IMR-90 (cell line): Measurements from ENCODE around the gene GPR84. TPM values are rescaled to one million over a fixed set of nuclear protein-coding genes. Genes with fewer than 3 reads are reported as not detected.

Experiments
- ATAC-seq: fragments of 200-7000 bp; cut with Tn5 transposase; 2 replicates; pipeline ENCODE4 v1.9.1; 2020; ENCODE audit warnings: low read depth, mild to moderate bottlenecking, moderate library complexity
- BruUV-seq: library from RNA; stranded (reverse); fragments of 400-500 nt; replicated peaks from 2 replicates; lab custom pipeline; 2021; lab: Mats Ljungman, UMichigan
- CTCF ChIA-PET: fragments of 300-600 bp; formaldehyde crosslinking; extraction: SDS; loops from one replicate; lab custom pipeline; 2021; ENCODE audit warnings: antibody characterized with exemption; lab: Yijun Ruan, JAX
- POLR2A ChIA-PET: fragments of 300-600 bp; sonication (Branson Sonifier 250); formaldehyde crosslinking; loops from one replicate; lab custom pipeline; 2022; ENCODE audit warnings: antibody characterized with exemption; ENCODE audit not compliant: unreplicated experiment; lab: Charles Lee
- DNase-seq: peaks from one replicate; pipeline ENCODE4 v3.0.0; 2013
- H2AFZ ChIP-seq: replicated peaks from 2 replicates; pipeline ENCODE3; 2013; ENCODE audit warnings: low read length, mild to moderate bottlenecking; ENCODE audit not compliant: poor library complexity
- H2AK5ac ChIP-seq: 2 replicates; pipeline ENCODE4 v1.6.1; 2013; ENCODE audit warnings: low read depth, low read length, inconsistent platforms
- H2AK9ac ChIP-seq: replicated peaks from 2 replicates; pipeline ENCODE3; 2013; ENCODE audit warnings: mild to moderate bottlenecking, low read depth, low read length, moderate library complexity; ENCODE audit not compliant: poor library complexity
- H2BK120ac ChIP-seq: 2 replicates; pipeline ENCODE4 v1.6.1; 2013; ENCODE audit warnings: low read depth, low read length, inconsistent platforms
- H2BK15ac ChIP-seq: 3 replicates; pipeline ENCODE4 v1.6.1; 2013; ENCODE audit warnings: low read depth, low read length, inconsistent platforms
- H2BK20ac ChIP-seq: 2 replicates; pipeline ENCODE4 v1.6.1; 2013; ENCODE audit warnings: low read depth, mild to moderate bottlenecking, inconsistent platforms, low read length, moderate library complexity
- H2BK5ac ChIP-seq: 2 replicates; pipeline ENCODE4 v1.6.1; 2013; ENCODE audit warnings: mild to moderate bottlenecking, low read depth, low read length, inconsistent platforms; ENCODE audit not compliant: poor library complexity, severe bottlenecking
- H3K14ac ChIP-seq: replicated peaks from 2 replicates; pipeline ENCODE4 v1.6.1; 2013; ENCODE audit warnings: low read depth, low read length, inconsistent platforms
- H3K18ac ChIP-seq: 2 replicates; pipeline ENCODE4 v1.6.1; 2013; ENCODE audit warnings: low read depth, low read length, control low read depth
- H3K23ac ChIP-seq: 2 replicates; pipeline ENCODE4 v1.6.1; 2013; ENCODE audit warnings: low read depth, low read length, inconsistent platforms
- H3K27ac ChIP-seq: 2 replicates; pipeline ENCODE4 v1.5.1; 2013; ENCODE audit warnings: mild to moderate bottlenecking, control low read depth, low read length; ENCODE audit not compliant: insufficient read depth
- H3K27me3 ChIP-seq: 2 replicates; pipeline ENCODE4 v1.6.1; 2013; ENCODE audit warnings: low read length; ENCODE audit not compliant: control insufficient read depth, insufficient read depth
- H3K36me3 ChIP-seq: 2 replicates; pipeline ENCODE4 v1.6.1; 2013; ENCODE audit warnings: low read length, mixed read lengths; ENCODE audit not compliant: control insufficient read depth, insufficient read depth
- H3K4ac ChIP-seq: 2 replicates; pipeline ENCODE4 v1.6.1; 2013; ENCODE audit warnings: low read depth, low read length, inconsistent platforms
- H3K4me1 ChIP-seq: 2 replicates; pipeline ENCODE4 v1.6.1; 2013; ENCODE audit warnings: low read length, mixed read lengths; ENCODE audit not compliant: control insufficient read depth, insufficient read depth
- H3K4me2 ChIP-seq: 2 replicates; pipeline ENCODE4 v1.6.1; 2013; ENCODE audit warnings: low read depth, mild to moderate bottlenecking, control low read depth, low read length, moderate library complexity
- H3K4me3 ChIP-seq: 2 replicates; pipeline ENCODE4 v1.5.1; 2013; ENCODE audit warnings: low read depth, mild to moderate bottlenecking, control low read depth, low read length, moderate library complexity; ENCODE audit not compliant: insufficient read depth
- H3K56ac ChIP-seq: 2 replicates; pipeline ENCODE4 v1.6.1; 2013; ENCODE audit warnings: low read length, inconsistent platforms; ENCODE audit not compliant: insufficient read depth; ENCODE audit errors: extremely low read depth
- H3K79me1 ChIP-seq, 2 experiments: 2 replicates each; pipeline ENCODE4 v1.6.1; 2013; ENCODE audit warnings: low read length in 2 of 2, inconsistent platforms in 1 of 2, low read depth in 1 of 2
- H3K9ac ChIP-seq: 2 replicates; pipeline ENCODE4 v1.6.1; 2013; ENCODE audit warnings: low read depth, low read length, control low read depth
- H3K9me1 ChIP-seq: 2 replicates; pipeline ENCODE4 v1.6.1; 2013; ENCODE audit warnings: low read length, inconsistent platforms; ENCODE audit not compliant: insufficient read depth
- H3K9me3 ChIP-seq: 2 replicates; pipeline ENCODE4 v1.6.1; 2013; ENCODE audit warnings: low read length; ENCODE audit not compliant: control insufficient read depth, insufficient read depth
- H4K20me1 ChIP-seq: 2 replicates; pipeline ENCODE4 v1.6.1; 2013; ENCODE audit warnings: low read length, inconsistent platforms; ENCODE audit not compliant: insufficient read depth
- H4K5ac ChIP-seq: 2 replicates; pipeline ENCODE4 v1.6.1; 2013; ENCODE audit warnings: mild to moderate bottlenecking, low read depth, low read length, control low read depth
- H4K8ac ChIP-seq, 2 experiments: 2 replicates each; pipeline ENCODE4 v1.6.1; 2013; ENCODE audit warnings: low read depth in 2 of 2, low read length in 2 of 2, control low read depth in 1 of 2, inconsistent platforms in 1 of 2
- H4K91ac ChIP-seq: 2 replicates; pipeline ENCODE4 v1.6.1; 2013; ENCODE audit warnings: low read depth, low read length, inconsistent platforms; ENCODE audit not compliant: insufficient read depth
- BHLHE40 ChIP-seq: fragments of 150-350 bp; IDR thresholded peaks from 2 replicates; pipeline ENCODE4 v1.6.1; 2016; ENCODE audit warnings: mild to moderate bottlenecking, low read depth, low read length
- CHD1 ChIP-seq: IDR thresholded peaks from 2 replicates; pipeline ENCODE4 v1.6.1; 2012; ENCODE audit warnings: low read depth, low read length, improper control_type of control experiment
- FOS ChIP-seq: fragments of 150-350 bp; IDR thresholded peaks from 2 replicates; pipeline ENCODE4 v1.6.1; 2016; ENCODE audit warnings: low read depth, low read length
- MAFK ChIP-seq: IDR thresholded peaks from 2 replicates; pipeline ENCODE4 v1.6.1; 2012; ENCODE audit warnings: low read depth, low read length, improper control_type of control experiment
- MAZ ChIP-seq: IDR thresholded peaks from 2 replicates; pipeline ENCODE4 v1.6.1; 2012; ENCODE audit warnings: low read depth, mild to moderate bottlenecking, low read length, improper control_type of control experiment, moderate library complexity, borderline replicate concordance
- MXI1 ChIP-seq: IDR thresholded peaks from 2 replicates; pipeline ENCODE4 v1.6.1; 2012; ENCODE audit warnings: low read depth, mild to moderate bottlenecking, low read length, moderate library complexity, borderline replicate concordance
- SMC3 ChIP-seq: fragments of 150-350 bp; IDR thresholded peaks from 2 replicates; pipeline ENCODE4 v1.6.1; 2016; ENCODE audit warnings: low read depth, mild to moderate bottlenecking, antibody characterized with exemption, low read length, moderate library complexity
- WGBS, 2 experiments: methylation state at CpG; one replicate each; pipeline versions ENCODE4 v1.1.5 to v1.1.7; 2013; ENCODE audit warnings: missing lambda C conversion rate in 2 of 2; ENCODE audit not compliant: insufficient read length in 1 of 2; ENCODE audit errors: extremely low coverage in 2 of 2; 5-methylcytosine and 5-hydroxymethylcytosine counted together
- dilution Hi-C: fragments of 300-500 bp; cut with HindIII; formaldehyde crosslinking; loops from one replicate; pipeline ENCODE4 v1.14.3; 2018; ENCODE audit warnings: low sequenced_read_pairs; ENCODE audit not compliant: unreplicated experiment
- in situ Hi-C: fragments of 300-500 bp; cut with MboI; formaldehyde crosslinking; loops from 3 replicates; pipeline ENCODE4 v1.14.3; 2019; ENCODE audit warnings: low sequenced_read_pairs, inconsistent platforms, mixed read lengths
- intact Hi-C: fragments of 100-400 bp; cut with micrococcal nuclease; formaldehyde crosslinking; loops from 2 replicates; pipeline ENCODE4 v1.10.0; 2022
- polyA plus RNA-seq, 3 experiments: library from polyadenylated mRNA; depleted of rRNA; stranded (reverse); fragments of >200 nt; gene quantifications; 2 replicates each; pipeline ENCODE4 v1.2.3, GENCODE V29; 2012; ENCODE audit warnings: low replicate concordance in 1 of 3
- total RNA-seq: library from RNA; depleted of rRNA; stranded (reverse); fragments of >200 nt; gene quantifications from 2 replicates; pipeline ENCODE4 v1.2.3, GENCODE V29; 2012
- TF ChIP-seq, protein P1 (sequence below): conservative IDR thresholded peaks from 2 replicates; pipeline ENCODE4 v1.5.1; 2012; ENCODE audit warnings: mild to moderate bottlenecking, low read depth, low read length, improper control_type of control experiment
- TF ChIP-seq, protein P2 (sequence below): fragments of 150-350 bp; IDR thresholded peaks from 2 replicates; pipeline ENCODE4 v1.6.1; 2016; ENCODE audit warnings: low read depth, mild to moderate bottlenecking, low read length, moderate library complexity, borderline replicate concordance
- TF ChIP-seq, protein P3 (sequence below): fragments of 150-350 bp; IDR thresholded peaks from 2 replicates; pipeline ENCODE4 v1.6.1; 2017; ENCODE audit warnings: mild to moderate bottlenecking, antibody characterized with exemption, low read length, low read depth

The GPR84 gene
- total and polyA plus RNA-seq, 2 of the 4 experiments (the other 2 are of a cell fraction): not detected

DNA sequence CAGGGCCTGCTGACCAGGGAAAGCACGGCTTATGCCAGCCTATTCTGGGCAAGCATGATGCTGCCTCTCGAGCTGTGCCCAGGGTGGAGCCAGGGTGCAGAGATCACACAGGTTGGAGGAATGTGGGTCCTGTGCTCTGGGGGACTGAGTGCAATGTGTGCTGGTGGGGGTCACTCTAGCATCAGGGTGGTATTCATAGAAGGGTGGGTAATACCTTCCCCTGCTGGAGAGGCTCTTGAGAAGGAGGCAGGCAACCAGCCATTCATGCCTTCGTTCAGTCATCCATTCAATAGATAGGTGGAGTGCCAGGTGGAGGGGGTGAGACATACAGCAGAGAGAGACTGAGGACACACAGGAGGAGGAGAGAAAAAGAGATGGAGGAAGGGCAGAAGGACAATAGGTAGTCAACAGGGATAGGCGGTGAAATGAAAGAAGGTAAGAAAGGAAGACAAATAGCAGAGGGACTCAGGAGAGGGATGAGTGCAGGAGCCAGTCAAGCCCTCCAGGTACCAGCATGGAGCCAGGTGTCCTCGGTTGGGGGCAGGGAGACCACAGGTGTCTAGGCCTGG, 25.4 kb upstream of the GPR84 start (continued):
- TF ChIP-seq, protein P1, sequence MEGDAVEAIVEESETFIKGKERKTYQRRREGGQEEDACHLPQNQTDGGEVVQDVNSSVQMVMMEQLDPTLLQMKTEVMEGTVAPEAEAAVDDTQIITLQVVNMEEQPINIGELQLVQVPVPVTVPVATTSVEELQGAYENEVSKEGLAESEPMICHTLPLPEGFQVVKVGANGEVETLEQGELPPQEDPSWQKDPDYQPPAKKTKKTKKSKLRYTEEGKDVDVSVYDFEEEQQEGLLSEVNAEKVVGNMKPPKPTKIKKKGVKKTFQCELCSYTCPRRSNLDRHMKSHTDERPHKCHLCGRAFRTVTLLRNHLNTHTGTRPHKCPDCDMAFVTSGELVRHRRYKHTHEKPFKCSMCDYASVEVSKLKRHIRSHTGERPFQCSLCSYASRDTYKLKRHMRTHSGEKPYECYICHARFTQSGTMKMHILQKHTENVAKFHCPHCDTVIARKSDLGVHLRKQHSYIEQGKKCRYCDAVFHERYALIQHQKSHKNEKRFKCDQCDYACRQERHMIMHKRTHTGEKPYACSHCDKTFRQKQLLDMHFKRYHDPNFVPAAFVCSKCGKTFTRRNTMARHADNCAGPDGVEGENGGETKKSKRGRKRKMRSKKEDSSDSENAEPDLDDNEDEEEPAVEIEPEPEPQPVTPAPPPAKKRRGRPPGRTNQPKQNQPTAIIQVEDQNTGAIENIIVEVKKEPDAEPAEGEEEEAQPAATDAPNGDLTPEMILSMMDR: no peak

DNA sequence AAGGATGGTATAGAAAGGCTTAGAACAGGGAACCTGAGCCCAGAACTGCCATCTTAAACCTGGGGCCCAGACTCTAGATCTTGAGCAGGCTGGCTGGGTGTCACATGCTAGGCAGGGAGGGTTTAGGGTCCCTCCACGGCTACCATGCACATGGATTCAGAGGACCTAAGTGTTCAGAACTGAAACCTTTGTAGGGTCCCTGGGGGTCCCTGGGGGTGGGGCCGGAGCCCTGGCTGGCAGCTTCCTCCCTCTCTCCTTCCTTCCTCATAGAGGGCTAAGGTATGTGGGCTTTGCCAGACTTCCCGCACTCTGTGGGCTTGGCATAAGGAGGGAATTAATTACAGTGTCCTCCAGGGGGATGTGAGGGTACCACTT, 24.8 kb upstream of the GPR84 start:
- no peak overlapping the region for H2AK5ac ChIP-seq
- ATAC-seq (no peak), DNase-seq (no peak)
- no peak overlapping the region for H2BK20ac ChIP-seq
- H3K14ac ChIP-seq: no peak overlapping the region
- H2AFZ ChIP-seq: no peak overlapping the region
- no peaks in the 10 kb centered on the region; the same call in 1 of the 2 replicates for H3K9me1 ChIP-seq
- POLR2A ChIA-PET: no interaction called here
- no peak overlapping the region for H3K4ac ChIP-seq
- dilution Hi-C loops: no loop called here
- no peaks in the 10 kb centered on the region for H3K27me3 ChIP-seq
- no peak overlapping the region for H3K9ac ChIP-seq
- no peak overlapping the region for H3K4me2 ChIP-seq
- no peak overlapping the region for H2BK5ac ChIP-seq
- in situ Hi-C loops: no loop called here
- intact Hi-C loops: no loop called here
- H4K20me1 ChIP-seq: peaks cover 9% of the 10 kb centered on the region
- no peak overlapping the region for H2BK120ac ChIP-seq
- no peak overlapping the region for H4K5ac ChIP-seq
- no TSS peak for BruUV-seq
- no peak overlapping the region for H3K4me3 ChIP-seq
- CTCF ChIA-PET: no interaction called here
- TF ChIP-seq CHD1: no peak
- TF ChIP-seq, protein P1: no peak
- TF ChIP-seq, protein P2, sequence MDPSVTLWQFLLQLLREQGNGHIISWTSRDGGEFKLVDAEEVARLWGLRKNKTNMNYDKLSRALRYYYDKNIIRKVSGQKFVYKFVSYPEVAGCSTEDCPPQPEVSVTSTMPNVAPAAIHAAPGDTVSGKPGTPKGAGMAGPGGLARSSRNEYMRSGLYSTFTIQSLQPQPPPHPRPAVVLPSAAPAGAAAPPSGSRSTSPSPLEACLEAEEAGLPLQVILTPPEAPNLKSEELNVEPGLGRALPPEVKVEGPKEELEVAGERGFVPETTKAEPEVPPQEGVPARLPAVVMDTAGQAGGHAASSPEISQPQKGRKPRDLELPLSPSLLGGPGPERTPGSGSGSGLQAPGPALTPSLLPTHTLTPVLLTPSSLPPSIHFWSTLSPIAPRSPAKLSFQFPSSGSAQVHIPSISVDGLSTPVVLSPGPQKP: no peak
- TF ChIP-seq BHLHE40: no peak
- no peak for TF ChIP-seq MAZ
- TF ChIP-seq MAFK: no peak
- no peak for TF ChIP-seq MXI1
- TF ChIP-seq FOS: no peak
- TF ChIP-seq SMC3: no peak
- TF ChIP-seq, protein P3, sequence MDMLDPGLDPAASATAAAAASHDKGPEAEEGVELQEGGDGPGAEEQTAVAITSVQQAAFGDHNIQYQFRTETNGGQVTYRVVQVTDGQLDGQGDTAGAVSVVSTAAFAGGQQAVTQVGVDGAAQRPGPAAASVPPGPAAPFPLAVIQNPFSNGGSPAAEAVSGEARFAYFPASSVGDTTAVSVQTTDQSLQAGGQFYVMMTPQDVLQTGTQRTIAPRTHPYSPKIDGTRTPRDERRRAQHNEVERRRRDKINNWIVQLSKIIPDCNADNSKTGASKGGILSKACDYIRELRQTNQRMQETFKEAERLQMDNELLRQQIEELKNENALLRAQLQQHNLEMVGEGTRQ: no peak
- no peak overlapping the region for H4K91ac ChIP-seq
- H3K18ac ChIP-seq: no peak overlapping the region
- no CpG with 5 or more reads among the region's 3 CpGs for whole genome bisulfite sequencing, 2 experiments
- H3K9me3 ChIP-seq: no peaks in the 10 kb centered on the region
- no peak overlapping the region for H3K27ac ChIP-seq
- H4K8ac ChIP-seq: no peak overlapping the region
- H3K4me1 ChIP-seq: peaks cover 11% of the 10 kb centered on the region
- H3K23ac ChIP-seq: no peak overlapping the region
- H2BK15ac ChIP-seq: no peak overlapping the region
- H3K79me1 ChIP-seq: peaks cover 0 to 4% of the 10 kb centered on the region in 2 experiments; a peak in 2 of 4 replicates
- peaks cover 17% of the 10 kb centered on the region for H3K36me3 ChIP-seq
- no peak overlapping the region for H3K56ac ChIP-seq
- H2AK9ac ChIP-seq: no peak overlapping the region
